ENCODE data around the gene GABRR1. TPM values are rescaled to one million over a fixed set of nuclear protein-coding genes. Genes with fewer than 3 reads are reported as not detected.
"Not testable (repeated sequence)": the region's sequence is repeated elsewhere in the genome, so short reads cannot be mapped to it uniquely, and the experiment has no call there.

Gene GABRR1
- total RNA-seq, result not detected in 2 replicates

GRCh38 chr6:89217299-89217910, at the start of gene GABRR1:
Gene GABRR1 (minus strand): TSS chr6:89217358. CDS start chr6:89217322, 36 bp downstream.
- DNase-seq (ENCODE audit: low read depth in 2 of 2), result no peak

GRCh38 chr6:89264296-89264695, 47.1 kb upstream of the GABRR1 start:
- no peak for DNase-seq (ENCODE audit: low read depth in 2 of 2)

- peak; percentile 8 to 32 for DNase-seq (ENCODE audit: low read depth in 2 of 2)
Measured at GRCh38 chr6:89260832-89261231, 43.7 kb upstream of the GABRR1 start.

- no peak for DNase-seq (ENCODE audit: low read depth in 2 of 2)
Measured at GRCh38 chr6:89260310-89260709, 43.2 kb upstream of the GABRR1 start.

GRCh38 chr6:89258912-89259311, 41.8 kb upstream of the GABRR1 start:
- DNase-seq (ENCODE audit: low read depth in 2 of 2), result no peak

GRCh38 chr6:89257781-89258180, 40.6 kb upstream of the GABRR1 start:
- no peak for DNase-seq (ENCODE audit: low read depth in 2 of 2)

- DNase-seq (ENCODE audit: low read depth in 2 of 2), result no peak
Measured at GRCh38 chr6:89257346-89257745, 40.2 kb upstream of the GABRR1 start.

GRCh38 chr6:89255417-89255816, 38.3 kb upstream of the GABRR1 start:
- no peak for DNase-seq (ENCODE audit: low read depth in 2 of 2)

GRCh38 chr6:89254569-89254968, 37.4 kb upstream of the GABRR1 start:
- peak in 1 of 2 donors; percentile 61 for DNase-seq (ENCODE audit: low read depth in 2 of 2)

GRCh38 chr6:89252907-89253306, 35.7 kb upstream of the GABRR1 start:
- DNase-seq (ENCODE audit: low read depth in 2 of 2), result no peak

GRCh38 chr6:89251976-89252375, 34.8 kb upstream of the GABRR1 start:
- no peak for DNase-seq (ENCODE audit: low read depth in 2 of 2)

- DNase-seq (ENCODE audit: low read depth in 2 of 2), result peak; percentile 56 to 73
Measured at GRCh38 chr6:89251170-89251569, 34.0 kb upstream of the GABRR1 start.

GRCh38 chr6:89250239-89250638, 33.1 kb upstream of the GABRR1 start:
- DNase-seq (ENCODE audit: low read depth in 2 of 2), result no peak

- DNase-seq (ENCODE audit: low read depth in 2 of 2), result no peak
Measured at GRCh38 chr6:89244241-89244985, 27.3 kb upstream of the GABRR1 start.

- DNase-seq (ENCODE audit: low read depth in 2 of 2), result no peak
Measured at GRCh38 chr6:89243331-89243629, 26.1 kb upstream of the GABRR1 start.

GRCh38 chr6:89242574-89243330, 25.6 kb upstream of the GABRR1 start:
- DNase-seq (ENCODE audit: low read depth in 2 of 2), result peak; percentile 54 to 68

GRCh38 chr6:89239338-89239737, 22.2 kb upstream of the GABRR1 start:
- DNase-seq (ENCODE audit: low read depth in 2 of 2), result peak in 1 of 2 donors; percentile 20

GRCh38 chr6:89237158-89237557, 20.0 kb upstream of the GABRR1 start:
- no peak for DNase-seq (ENCODE audit: low read depth in 2 of 2)

GRCh38 chr6:89233605-89234004, 16.4 kb upstream of the GABRR1 start:
- not testable (repeated sequence) for DNase-seq (ENCODE audit: low read depth in 2 of 2)

GRCh38 chr6:89222712-89223039, 5.5 kb upstream of the GABRR1 start:
- no peak for DNase-seq (ENCODE audit: low read depth in 2 of 2)

- DNase-seq (ENCODE audit: low read depth in 2 of 2), result no peak
Measured at GRCh38 chr6:89221971-89222711, 5.0 kb upstream of the GABRR1 start.

- no peak for DNase-seq (ENCODE audit: low read depth in 2 of 2)
Measured at GRCh38 chr6:89221129-89221528, 4.0 kb upstream of the GABRR1 start.
